ENCODE data around the gene KRT12.

KRT12 gene

DNA sequence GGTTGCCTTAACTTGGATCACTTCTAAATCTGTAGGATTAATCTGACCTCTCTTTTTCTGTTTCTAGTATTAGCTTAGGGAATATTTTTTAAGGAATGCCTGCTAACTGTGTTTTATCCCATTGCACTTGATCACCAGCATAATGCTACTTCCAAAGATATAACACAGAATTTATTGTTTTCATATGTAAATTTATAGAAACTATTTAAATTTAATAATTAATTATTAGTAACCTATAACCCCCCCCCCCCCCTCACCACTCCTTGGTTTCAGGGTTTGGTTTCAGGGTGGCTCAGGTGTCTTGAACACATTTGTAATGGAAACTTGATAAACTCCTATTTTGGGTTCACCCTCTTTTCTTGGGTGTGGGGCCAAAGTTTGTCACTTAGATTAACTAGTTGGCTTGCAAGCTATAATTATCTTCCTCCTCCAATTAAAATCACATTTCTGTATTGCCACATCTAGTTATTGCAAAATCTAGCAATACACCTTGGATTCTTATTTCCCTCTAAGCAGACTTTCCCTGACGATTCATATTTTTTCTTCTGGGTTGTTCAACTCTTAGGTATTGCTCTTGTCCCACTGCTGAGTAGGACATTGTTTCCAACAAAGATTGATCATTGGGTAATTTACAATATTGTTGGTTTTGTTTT, 18.3 kb downstream of the KRT12 start:
- FAIRE-seq = no peak
- no peak for DNase-seq (ENCODE audit: low spot score)

DNA sequence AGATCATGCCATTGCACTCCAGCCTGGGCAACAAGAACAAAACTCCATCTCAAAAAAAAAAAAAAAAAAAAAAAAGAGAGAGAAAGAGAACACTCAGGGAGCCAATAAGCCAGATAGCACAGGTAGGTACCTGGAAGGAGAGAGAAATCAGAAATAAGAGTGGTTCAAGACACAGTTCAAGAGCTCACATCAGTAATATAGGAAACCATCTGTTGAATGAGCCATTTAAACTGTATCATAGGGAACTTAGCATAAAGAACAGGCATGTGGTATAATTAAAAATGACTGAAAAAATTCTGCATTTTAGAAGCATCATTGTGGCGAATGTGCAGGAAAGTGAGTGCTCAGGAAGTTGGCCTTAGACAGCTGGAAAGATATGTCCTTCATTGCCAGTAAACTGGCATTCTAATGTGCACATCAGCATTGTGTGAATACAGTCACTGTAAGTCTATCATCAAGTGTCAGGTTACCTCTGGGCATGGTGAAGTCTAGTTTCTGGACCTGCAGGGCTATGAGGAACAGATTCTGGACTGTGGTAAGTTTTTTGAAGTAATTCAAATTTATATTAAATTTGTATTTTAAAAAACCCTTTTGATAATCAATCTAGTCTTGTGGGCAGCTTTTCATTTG, 20.4 kb downstream of the KRT12 start:
- FAIRE-seq = no peak
- no peak for DNase-seq (ENCODE audit: low spot score)

DNA sequence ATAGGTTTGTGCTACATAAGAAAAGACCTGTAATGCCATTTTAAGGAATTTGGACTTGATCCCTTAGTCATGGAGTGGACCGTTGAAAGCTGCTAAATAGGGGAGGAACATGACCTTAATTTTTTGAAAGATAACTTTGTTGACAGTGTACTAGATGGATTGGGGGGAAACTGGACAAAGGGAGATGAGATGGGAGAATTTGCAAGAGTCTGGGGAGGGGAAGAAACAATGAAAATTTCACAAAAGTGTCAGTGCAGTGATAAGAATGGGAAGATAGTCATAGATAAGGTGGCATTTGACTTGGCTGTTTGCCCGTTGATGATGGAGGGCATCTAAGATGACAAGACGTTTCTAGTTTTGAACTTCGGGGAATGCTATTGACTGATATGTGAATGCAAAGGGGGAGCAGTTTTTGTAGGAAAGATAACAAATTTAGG, 22.3 kb downstream of the KRT12 start:
- FAIRE-seq = no peak
- no peak for DNase-seq (ENCODE audit: low spot score)

DNA sequence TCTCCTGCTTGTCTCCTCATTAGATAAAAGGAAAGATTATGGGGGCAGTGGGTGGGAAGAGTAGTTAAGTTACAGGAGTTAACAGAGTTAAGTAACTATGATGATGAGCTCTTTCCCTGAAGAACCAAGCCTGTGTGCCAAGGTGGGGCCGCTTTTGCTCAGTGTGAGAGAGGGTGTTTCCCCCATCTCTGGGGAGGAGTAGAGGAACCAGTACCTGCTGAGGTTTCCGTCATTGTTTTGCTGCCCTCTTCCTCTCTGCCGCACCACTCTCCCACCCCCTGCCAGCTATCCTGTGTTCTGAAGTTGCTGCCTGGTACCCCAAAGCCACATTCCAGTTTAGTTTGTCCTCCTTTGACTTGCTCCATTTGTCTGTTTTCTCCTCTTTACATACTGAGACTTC, 23.8 kb downstream of the KRT12 start:
- no peak for DNase-seq (ENCODE audit: low spot score)
- FAIRE-seq = no peak

DNA sequence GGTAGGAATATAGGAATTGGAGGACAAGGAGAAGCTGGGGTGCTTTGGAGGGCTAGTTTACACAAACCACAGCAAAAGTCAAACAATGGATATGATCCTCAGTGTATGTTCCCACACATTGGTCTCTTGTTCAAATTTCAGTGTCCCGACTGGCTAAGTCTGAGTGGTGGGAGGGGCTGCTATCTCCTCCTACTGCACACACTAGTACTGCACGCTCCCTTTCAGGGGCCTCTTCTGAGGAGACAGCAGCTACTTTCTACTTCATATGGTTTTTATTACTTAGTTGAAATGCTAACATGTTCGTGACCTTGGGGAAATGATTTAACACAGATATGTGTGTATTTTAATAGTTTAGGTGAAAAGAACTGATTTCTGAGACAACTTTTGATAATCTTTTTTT, 25.8 kb downstream of the KRT12 start:
- DNase-seq (ENCODE audit: low spot score) (no peak), FAIRE-seq (no peak)

DNA sequence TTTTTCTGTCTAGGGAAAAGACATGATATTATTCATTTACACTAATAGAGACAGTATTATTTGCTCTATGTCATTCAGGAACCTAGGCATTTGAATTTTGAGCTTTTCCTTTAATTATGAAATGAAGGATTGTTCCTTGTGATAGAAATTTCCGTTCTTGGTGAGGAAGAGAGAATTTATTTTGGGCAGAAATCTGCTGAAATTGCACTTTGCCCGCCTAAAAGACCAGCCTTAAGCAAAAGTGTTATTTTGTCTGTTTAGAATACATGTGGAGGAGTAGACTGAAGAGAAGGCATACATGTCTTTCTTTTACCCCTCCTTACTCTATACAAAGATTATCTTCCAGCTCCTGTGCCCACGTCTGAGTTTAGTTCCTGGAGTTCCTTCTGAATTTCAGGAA, 27.8 kb downstream of the KRT12 start:
- DNase-seq (ENCODE audit: low spot score) = no peak
- no peak for FAIRE-seq

DNA sequence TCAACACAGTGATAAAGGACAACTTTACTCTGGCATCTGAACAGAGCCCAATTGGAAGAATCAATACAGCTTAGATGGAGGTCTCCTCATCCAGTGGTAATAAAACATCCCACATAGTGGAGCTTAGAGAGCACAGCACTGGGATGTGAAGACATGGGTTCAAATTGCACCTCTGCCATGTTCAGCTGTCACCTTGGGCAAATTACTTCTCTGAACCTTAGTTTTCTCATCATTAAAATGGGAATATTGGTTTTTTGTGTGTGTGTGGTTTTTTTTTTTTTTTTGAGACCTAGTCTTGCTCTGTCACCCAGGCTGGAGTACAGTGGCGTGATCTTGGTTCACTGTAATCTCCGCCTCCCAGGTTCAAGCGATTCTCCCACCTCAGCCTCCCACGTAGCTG, 31.0 kb downstream of the KRT12 start:
- no peak for DNase-seq (ENCODE audit: low spot score)
- FAIRE-seq = no peak

DNA sequence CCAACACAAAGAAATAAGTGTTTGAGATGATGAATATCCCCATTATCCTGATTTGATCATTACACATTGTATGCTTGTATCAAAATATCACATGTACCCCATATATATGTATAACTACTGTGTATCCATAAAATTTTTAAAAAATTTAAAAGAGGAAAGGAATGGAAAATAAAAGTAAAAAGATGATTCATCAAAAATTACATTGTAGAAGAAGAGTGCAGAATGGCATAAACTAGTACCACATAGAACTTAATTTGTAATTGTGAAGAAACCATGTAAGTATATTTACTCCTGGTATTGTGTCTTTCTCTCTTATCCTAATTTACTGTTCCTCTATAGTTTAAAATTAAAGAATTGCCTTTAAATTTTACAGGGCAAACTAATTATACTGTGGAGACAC, 33.1 kb downstream of the KRT12 start:
- FAIRE-seq (no peak), DNase-seq (ENCODE audit: low spot score) (no peak)

DNA sequence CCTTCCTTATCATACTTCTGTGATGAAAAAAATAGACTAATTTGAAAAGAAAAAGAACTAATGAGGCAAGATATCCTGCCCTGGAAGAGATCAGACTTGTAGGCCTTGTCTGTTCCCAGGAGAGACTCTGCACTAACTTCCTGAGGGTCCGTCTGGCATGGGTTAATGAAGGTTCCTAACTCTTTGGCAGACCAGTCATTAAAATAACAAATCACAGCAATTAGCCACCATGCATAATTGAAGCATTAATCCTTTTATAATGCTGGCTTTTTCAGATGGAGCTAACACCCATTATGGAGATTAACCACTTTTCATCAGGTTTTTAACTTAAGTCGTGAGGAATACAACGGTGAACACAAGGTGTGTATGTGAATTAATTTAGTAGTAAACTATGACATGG, 34.2 kb downstream of the KRT12 start:
- no peak for DNase-seq (ENCODE audit: low spot score)
- no peak for FAIRE-seq

DNA sequence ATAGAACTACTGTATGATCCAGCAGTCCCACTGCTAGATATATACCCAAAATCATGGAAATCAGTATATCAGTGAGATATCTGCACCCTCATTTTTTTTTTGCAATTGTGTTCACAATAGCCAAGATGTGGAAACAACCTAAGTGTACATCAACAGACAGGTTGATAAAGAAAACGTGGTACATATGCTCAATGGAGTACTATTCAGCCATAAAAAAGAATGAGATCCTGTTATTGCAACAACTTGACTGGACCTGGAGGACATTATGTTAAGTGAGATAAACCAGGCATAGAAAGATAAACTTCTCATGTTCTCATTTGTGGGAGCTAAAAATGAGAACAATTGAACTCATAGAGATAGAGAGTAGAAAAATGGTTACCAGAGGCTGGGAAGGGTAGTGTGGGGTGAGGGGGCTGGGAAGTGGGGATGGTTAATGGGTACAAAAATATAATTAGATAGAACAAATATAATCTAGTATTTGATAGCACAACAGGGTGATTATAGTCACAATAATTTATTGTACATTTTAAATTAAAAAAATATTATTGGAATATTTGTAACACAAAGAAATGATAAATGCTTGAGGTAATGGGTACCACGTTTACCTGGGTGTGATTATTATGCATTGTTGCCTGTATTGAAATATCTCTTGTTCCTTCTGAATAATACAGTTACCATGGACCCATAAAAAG, 36.8 kb downstream of the KRT12 start:
- FAIRE-seq = no peak
- no peak for DNase-seq (ENCODE audit: low spot score)

DNA sequence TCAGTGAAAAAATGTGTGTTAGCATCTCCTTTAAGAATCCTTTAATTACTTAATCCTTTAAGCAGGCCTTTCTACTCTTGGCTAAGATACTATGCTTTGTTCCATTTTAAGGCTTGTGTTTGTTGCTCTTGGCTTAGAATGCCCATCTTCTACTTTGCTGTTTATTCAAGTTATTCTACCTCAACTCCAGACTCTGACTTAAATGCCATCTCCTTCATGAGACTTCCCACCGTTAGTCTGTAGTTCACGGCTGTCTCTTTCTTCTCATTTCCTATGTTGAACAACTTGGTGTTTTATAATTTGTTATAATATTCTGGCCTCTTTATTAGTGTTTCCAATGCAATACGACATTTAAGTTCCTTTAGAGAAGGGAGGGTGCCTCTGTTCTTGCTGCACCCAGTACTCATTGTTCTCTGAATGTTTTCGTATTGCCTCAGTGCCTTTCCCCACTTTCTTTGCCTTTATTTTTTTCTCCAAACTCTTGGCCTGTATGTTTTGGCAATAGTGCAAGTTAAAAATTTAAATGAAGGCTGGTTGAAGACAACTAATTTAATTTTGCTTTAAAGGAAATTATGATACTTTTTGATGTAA, 38.5 kb downstream of the KRT12 start:
- FAIRE-seq = no peak

DNA sequence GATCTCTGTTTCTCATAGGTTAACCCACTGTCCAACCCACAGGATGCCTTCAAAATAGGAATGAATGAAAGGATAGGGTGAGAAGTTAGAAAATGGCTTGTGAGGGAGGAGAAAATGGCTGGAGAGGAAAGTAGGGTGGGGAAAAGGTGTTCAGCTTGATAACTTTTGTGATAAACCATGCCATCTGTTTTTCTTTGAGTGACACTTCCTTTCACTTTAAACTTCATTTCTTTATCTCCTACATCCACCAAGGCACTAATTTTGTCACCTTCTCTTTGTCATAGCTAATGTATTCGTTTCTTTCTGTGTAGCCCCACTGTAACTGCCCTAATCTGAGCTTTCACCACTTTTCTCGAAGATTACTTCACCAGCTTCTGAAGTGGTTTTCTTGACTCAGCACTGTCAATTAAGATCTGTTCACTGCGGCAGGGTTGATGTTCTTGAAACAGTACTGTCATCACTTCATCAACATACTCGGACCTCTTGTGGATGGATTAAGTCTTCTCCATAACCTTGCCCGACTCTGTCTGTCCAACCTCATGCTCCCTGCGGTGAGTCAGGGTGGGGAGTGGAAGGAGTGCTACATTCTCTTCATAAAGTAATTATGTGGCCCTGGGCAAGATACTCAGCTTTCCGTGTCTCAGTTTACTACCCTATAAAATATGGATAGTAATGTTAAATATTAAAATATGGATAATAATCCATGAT, 39.1 kb downstream of the KRT12 start:
- FAIRE-seq (no peak), DNase-seq (ENCODE audit: low spot score) (no peak)

More for the DNA sequence above, 38.5 kb downstream of the KRT12 start:
- no peak for DNase-seq (ENCODE audit: low spot score)

DNA sequence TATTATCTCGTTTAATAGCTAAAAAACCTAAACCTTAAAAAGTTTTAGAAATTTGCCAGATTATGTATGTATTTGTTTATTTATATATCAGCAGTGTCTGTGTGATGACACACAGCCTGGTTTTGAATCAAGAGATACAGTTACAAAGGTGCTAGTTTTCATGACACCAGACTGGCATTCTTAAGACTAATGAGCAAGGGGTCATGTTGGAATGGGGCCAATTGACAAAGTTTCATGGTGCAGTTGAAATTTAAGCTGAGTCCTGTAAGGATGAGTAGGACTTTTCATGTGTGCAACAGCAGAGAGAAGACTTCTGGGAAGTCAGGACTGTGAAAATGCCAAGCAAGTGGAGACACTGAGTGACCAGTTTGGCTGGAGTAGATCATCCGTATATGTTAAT, 41.4 kb downstream of the KRT12 start:
- DNase-seq (ENCODE audit: low spot score) (no peak), FAIRE-seq (no peak)

DNA sequence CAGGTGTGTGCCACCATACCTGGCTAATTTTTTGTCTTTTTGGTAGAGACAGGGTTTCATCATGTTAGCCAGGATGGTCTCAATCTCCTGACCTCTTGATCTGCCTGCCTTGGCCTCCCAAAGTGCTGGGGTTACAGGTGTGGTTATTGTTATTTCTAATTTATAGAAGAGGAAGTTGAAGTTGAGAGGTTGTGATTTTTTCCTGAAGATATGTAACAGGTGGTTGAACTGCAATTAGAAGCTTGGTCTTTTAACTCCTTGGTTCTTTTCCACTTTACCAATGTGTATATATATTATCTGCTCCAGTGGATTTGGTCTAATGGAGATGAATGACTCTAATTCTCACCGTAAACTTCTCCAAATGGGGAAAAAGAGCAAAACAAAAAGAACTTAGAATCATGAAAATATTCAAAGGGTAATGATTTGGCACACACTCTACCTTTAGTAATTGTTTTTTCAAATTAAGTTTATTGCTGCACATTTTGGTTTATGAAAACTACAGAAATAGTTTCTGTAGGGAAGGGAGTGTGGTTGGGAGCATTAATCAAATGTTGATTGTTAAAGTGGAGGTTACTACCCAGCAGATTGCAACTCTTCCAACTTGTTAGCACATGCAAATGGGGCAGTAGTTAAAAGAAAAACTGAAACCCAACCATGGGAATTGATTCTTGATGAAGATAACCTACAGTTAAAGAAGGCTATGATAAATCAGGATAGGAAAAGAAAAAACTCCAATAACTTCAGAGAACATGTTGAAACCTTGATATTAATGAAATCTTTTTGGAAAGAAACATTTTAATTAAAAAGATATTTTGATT, 42.8 kb downstream of the KRT12 start:
- no peak for FAIRE-seq
- DNase-seq (ENCODE audit: low spot score) = no peak

DNA sequence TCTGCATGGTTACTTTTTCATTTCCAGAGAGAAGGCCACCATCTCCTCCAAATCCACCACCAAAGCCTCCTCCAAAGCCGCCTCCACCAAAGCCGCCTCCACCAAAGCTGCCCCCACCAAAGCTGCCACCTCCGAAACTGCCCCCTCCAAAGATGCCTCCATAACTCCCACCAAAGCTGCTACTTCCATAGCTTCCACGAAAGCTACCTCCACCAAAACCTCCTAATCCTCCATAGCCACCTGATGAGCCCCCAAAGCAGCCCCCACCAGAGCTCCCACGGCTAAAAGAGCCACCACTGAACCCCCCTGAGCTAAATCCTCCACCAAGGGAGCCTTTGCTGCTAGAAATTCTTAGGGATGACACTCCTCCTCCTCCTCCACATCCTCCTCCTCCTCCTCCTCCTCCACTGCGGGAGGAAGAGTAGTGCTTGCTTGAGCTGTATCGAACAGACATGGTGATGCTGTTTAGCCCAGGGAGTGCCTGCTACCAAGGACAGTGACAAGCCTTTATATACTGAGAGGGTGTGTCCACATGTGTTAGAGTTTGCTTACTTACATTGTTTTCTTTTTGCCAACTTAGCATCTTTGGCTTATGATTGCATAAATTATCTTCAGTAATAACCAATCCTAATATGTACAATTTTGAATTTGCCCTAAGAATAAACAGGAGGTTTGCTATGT, 44.8 kb downstream of the KRT12 start, which contains the start of gene KRT10:
TSS of gene KRT10 (minus strand) at position 483 of the 681 bp plus-strand sequence. CDS start at position 454, 29 bp downstream.
- FAIRE-seq = no peak
- no peak for DNase-seq (ENCODE audit: low spot score)

DNA sequence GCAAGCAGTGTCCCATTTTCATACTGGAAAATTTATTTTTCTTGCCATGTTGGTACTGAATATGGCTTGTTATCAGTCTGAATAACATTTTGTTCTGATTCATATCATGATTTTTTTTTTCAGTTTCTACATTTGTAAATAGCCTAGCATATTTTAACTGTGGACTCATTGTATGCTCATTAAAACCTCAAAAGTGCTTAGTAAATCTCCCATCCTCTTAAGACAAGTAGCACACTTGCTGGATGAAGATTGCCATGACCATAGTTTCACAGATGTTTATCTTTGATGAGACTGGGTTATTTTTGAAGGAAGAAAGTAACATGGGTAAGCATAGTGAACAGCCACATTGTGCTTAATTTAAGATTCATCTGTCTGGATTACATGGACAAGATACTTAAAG, 45.5 kb downstream of the KRT12 start:
- FAIRE-seq = no peak

DNA sequence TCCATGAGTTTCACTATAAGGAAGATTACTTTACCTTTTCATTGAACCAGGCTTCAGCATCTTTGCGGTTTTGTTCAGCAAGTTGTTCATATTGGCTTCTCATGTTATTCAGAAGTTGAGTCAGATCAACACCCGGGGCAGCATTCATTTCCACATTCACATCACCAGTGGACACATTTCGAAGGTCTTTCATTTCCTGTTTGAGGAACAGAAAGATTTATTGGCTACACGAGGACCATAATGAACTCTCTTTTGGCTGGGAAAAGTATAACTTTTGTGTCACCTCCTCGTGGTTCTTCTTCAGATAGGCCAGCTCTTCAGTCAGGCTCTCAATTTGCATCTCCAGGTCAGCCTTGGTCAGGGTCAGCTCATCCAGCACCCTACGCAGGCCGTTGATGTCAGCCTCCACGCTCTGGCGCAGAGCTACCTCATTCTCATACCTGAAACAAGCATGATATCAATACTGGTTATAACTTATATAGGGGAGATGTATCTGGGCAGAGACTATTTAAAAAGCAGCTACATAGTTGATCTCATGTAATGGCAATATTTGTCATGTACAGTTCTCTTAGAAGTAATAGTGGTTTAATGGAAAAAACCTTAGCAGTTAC, 46.7 kb downstream of the KRT12 start:
- DNase-seq (ENCODE audit: low spot score) = no peak
- no peak for FAIRE-seq

More for the DNA sequence above, 45.5 kb downstream of the KRT12 start:
- no peak for DNase-seq (ENCODE audit: low spot score)

DNA sequence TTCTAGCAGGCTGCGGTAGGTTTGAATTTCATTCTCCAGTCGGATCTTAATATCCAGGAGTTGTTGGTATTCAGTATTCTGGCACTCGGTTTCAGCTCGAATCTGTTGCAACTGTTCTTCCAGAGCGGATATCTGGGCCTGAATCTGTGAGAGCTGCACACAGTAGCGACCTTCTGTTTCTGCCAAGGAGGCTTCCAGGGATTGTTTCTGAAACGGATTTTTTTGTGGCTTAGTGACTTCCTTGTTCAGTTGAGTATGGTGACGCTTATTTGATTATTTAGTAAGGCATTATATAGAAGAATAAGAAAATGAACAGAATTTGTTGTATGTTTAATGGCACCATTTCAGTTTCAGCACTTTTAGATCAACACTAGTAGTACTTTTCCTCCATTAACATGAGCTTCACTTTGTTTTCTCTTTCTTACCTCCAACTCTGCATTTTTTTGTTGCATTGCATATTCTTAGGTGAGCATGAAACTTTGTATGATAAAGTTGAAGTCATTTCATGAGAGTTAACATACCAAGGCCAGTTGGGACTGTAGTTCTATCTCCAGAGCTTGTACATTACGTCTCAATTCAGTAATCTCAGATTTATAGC, 47.4 kb downstream of the KRT12 start:
- DNase-seq (ENCODE audit: low spot score) = no peak
- FAIRE-seq = no peak
